CD14-positive monocyte (primary cell): ENCODE results near the gene EEF1AKMT4. TPM values are rescaled to one million over a fixed set of nuclear protein-coding genes. Genes with fewer than 3 reads are reported as not detected.
A peak's percentile ranks its signal among the peaks of the same experiment; 100 is the strongest.

ENCODE experiments used
- DNase-seq, 3 donors: peaks; one replicate each; pipeline ENCODE4 v3.0.0-alpha.2; 2011 to 2022
- H2AFZ ChIP-seq: 2 replicates; pipeline ENCODE4 v1.6.0; 2012; ENCODE audit warnings: mild to moderate bottlenecking, low read depth, low read length, inconsistent platforms; ENCODE audit not compliant: insufficient read depth, poor library complexity, severe bottlenecking
- H3K27ac ChIP-seq, 2 donors: 1 replicate in 1 of 2; 2 replicates in 1 of 2; pipeline ENCODE4 v1.5.1; 2012 to 2013; ENCODE audit warnings: low read length in 2 of 2, control low read depth in 1 of 2, inconsistent platforms in 1 of 2, low read depth in 1 of 2, mild to moderate bottlenecking in 1 of 2
- H3K27me3 ChIP-seq, 2 donors: one replicate each; pipeline versions ENCODE4 v1.6.0 to v1.6.1; 2011 to 2013; ENCODE audit warnings: low read length in 2 of 2; ENCODE audit not compliant: control insufficient read depth in 2 of 2, insufficient read depth in 2 of 2
- H3K36me3 ChIP-seq, 2 donors: replicated peaks in 1 of 2; 1 replicate in 1 of 2; 2 replicates in 1 of 2; pipeline versions ENCODE4 v1.5.1 to v1.6.1; 2012 to 2013; ENCODE audit warnings: low read length in 2 of 2, control low read depth in 1 of 2, inconsistent platforms in 1 of 2, mild to moderate bottlenecking in 1 of 2; ENCODE audit not compliant: insufficient read depth in 2 of 2, control insufficient read depth in 1 of 2
- H3K4me1 ChIP-seq, 2 donors: 1 replicate in 1 of 2; 2 replicates in 1 of 2; pipeline versions ENCODE4 v1.5.1 to v1.6.1; 2012 to 2013; ENCODE audit warnings: low read length in 2 of 2, control low read depth in 1 of 2, inconsistent platforms in 1 of 2, mild to moderate bottlenecking in 1 of 2, moderate library complexity in 1 of 2; ENCODE audit not compliant: insufficient read depth in 2 of 2, control insufficient read depth in 1 of 2
- H3K4me2 ChIP-seq: replicated peaks from 2 replicates; pipeline ENCODE3; 2012; ENCODE audit warnings: low read length, moderate library complexity, mild to moderate bottlenecking; ENCODE audit not compliant: poor library complexity, severe bottlenecking; ENCODE audit errors: extremely low read depth
- H3K4me3 ChIP-seq, 3 experiments: fragments of 200-600 bp in 1 of 3; sonication (generic) in 1 of 3; replicated peaks in 1 of 3; 1 replicate in 2 of 3; 2 replicates in 1 of 3; pipeline ENCODE4 v1.5.1; 2011 to 2013; ENCODE audit warnings: low read length in 3 of 3, mild to moderate bottlenecking in 3 of 3, control low read depth in 2 of 3, low read depth in 2 of 3, inconsistent platforms in 1 of 3, moderate library complexity in 1 of 3
- H3K79me2 ChIP-seq: 2 replicates; pipeline ENCODE4 v1.6.0; 2012; ENCODE audit warnings: mild to moderate bottlenecking, control low read depth, inconsistent platforms, low read length, moderate library complexity; ENCODE audit not compliant: insufficient read depth
- H3K9ac ChIP-seq: 2 replicates; pipeline ENCODE4 v1.6.0; 2017; ENCODE audit warnings: low read length, mild to moderate bottlenecking; ENCODE audit not compliant: insufficient read depth, poor library complexity, severe bottlenecking
- H3K9me3 ChIP-seq, 2 donors: replicated peaks in 1 of 2; 1 replicate in 1 of 2; 2 replicates in 1 of 2; pipeline versions ENCODE4 v1.5.1 to v1.6.1; 2012 to 2013; ENCODE audit warnings: low read length in 2 of 2, control low read depth in 1 of 2; ENCODE audit not compliant: control insufficient read depth in 1 of 2, insufficient read depth in 1 of 2
- H4K20me1 ChIP-seq: 2 replicates; pipeline ENCODE4 v1.6.0; 2012; ENCODE audit warnings: mild to moderate bottlenecking, low read length, control low read depth, moderate library complexity; ENCODE audit not compliant: insufficient read depth
- H3K27ac Mint-ChIP-seq, 7 donors: one replicate each; pipeline ENCODE4 v1.8.0; 2020; ENCODE audit warnings: mild to moderate bottlenecking in 7 of 7, mixed read lengths in 7 of 7, moderate library complexity in 6 of 7, inconsistent platforms in 2 of 7
- H3K27me3 Mint-ChIP-seq, 3 donors: one replicate each; pipeline ENCODE4 v1.8.0; 2021 to 2022; ENCODE audit warnings: low read depth in 3 of 3, mild to moderate bottlenecking in 3 of 3, mixed read lengths in 3 of 3, moderate library complexity in 3 of 3, inconsistent platforms in 1 of 3
- H3K36me3 Mint-ChIP-seq, 2 donors: one replicate each; pipeline ENCODE4 v1.8.0; 2020; ENCODE audit warnings: mixed read lengths in 2 of 2, inconsistent platforms in 1 of 2, mild to moderate bottlenecking in 1 of 2
- H3K4me1 Mint-ChIP-seq: one replicate; pipeline ENCODE4 v1.8.0; 2020; ENCODE audit warnings: mild to moderate bottlenecking, mixed read lengths
- H3K4me3 Mint-ChIP-seq, 2 donors: one replicate each; pipeline ENCODE4 v1.8.0; 2020; ENCODE audit warnings: mild to moderate bottlenecking in 2 of 2, mixed read lengths in 2 of 2, moderate library complexity in 1 of 2
- H3K9me3 Mint-ChIP-seq, 7 donors: one replicate each; pipeline ENCODE4 v1.8.0; 2020 to 2022; ENCODE audit warnings: mixed read lengths in 7 of 7, mild to moderate bottlenecking in 6 of 7, moderate library complexity in 6 of 7, inconsistent platforms in 2 of 7
- CTCF ChIP-seq: fragments of 200-600 bp; IDR thresholded peaks from one replicate; pipeline ENCODE4 v1.8.0; 2022; ENCODE audit warnings: antibody characterized with exemption, mild to moderate bottlenecking
- WGBS: methylation state at CpG from one replicate; pipeline ENCODE4 v1.1.5; 2013; ENCODE audit warnings: missing lambda C conversion rate; ENCODE audit not compliant: insufficient coverage; 5-methylcytosine and 5-hydroxymethylcytosine counted together
- intact Hi-C, 2 donors: fragments of 100-400 bp; cut with micrococcal nuclease; formaldehyde crosslinking; loops; one replicate each; pipeline versions ENCODE4 v1.15.0 to v1.15.1; 2023
- polyA plus RNA-seq, 3 donors: library from polyadenylated mRNA; depleted of rRNA in 1 of 3; unstranded in 2 of 3; stranded (reverse) in 1 of 3; fragments of 300-500 nt in 2 of 3; fragments of >200 nt in 1 of 3; fragmentation: Illumina TruSeq in 2 of 3; gene quantifications; 1 replicate in 2 of 3; 2 replicates in 1 of 3; pipeline ENCODE4 v1.2.3, GENCODE V29; 2012 to 2021

Gene EEF1AKMT4
- polyA plus RNA-seq, 3 donors: 4.0 to 12.0 (median 7.3) TPM

GRCh38 chr3:184275961-184276910 is 26.8 kb downstream of the EEF1AKMT4 start, which contains the start of gene ECE2:
Gene ECE2, plus strand, starts transcription at chr3:184276022. Its CDS starts 132 bp downstream, at chr3:184276154.
- Histone ChIP-seq H2AFZ (no peak within 1 kb of the TSS), H3K27ac (no peak within 1 kb of the TSS), H3K79me2 (no peaks in the 10 kb centered on the region), H3K27me3 (peaks cover 22 to 56% of the 10 kb centered on the region in 2 donors), H3K9me3 (peaks cover 0 to 10% of the 10 kb centered on the region in 2 donors), H3K9ac (no peak within 1 kb of the TSS), H3K4me1 (no peaks in the 10 kb centered on the region), H3K36me3 (no peaks in the 10 kb centered on the region), H3K4me3 (no peak within 1 kb of the TSS), H4K20me1 (no peaks in the 10 kb centered on the region), H3K4me2 (no peak within 1 kb of the TSS)
- peaks cover 44 to 81% (median 62%) of the 10 kb centered on the region in 3 donors for H3K27me3 Mint-ChIP-seq
- H3K36me3 Mint-ChIP-seq: peaks cover 0 to 5% of the 10 kb centered on the region in 2 donors
- no peak within 1 kb of the TSS for H3K27ac Mint-ChIP-seq
- peaks cover 0 to 10% (median 0%) of the 10 kb centered on the region in 7 donors for H3K9me3 Mint-ChIP-seq
- DNase-seq: no peak
- no peak for TF ChIP-seq CTCF
- peaks cover 2% of the 10 kb centered on the region for H3K4me1 Mint-ChIP-seq
- intact Hi-C loops: no loop called here
- peak within 1 kb of the TSS in 1 of 2 donors; percentile 68 for H3K4me3 Mint-ChIP-seq
- WGBS: 16% methylated on average over 57 of the region's 65 CpGs

- H3K4me3 ChIP-seq: no peak overlapping the region
- no peaks in the 10 kb centered on the region for H3K79me2 ChIP-seq
- H3K4me3 Mint-ChIP-seq: peak overlapping the region in 1 of 2 donors; percentile 39
- no peak overlapping the region for H3K27ac Mint-ChIP-seq
- peaks cover 40 to 72% (median 56%) of the 10 kb centered on the region in 3 donors for H3K27me3 Mint-ChIP-seq
- H4K20me1 ChIP-seq: no peaks in the 10 kb centered on the region
- H3K4me2 ChIP-seq: no peak overlapping the region
- no peak for DNase-seq
- no peaks in the 10 kb centered on the region for H3K36me3 ChIP-seq
- no peak overlapping the region for H2AFZ ChIP-seq
- no peak overlapping the region for H3K27ac ChIP-seq
- intact Hi-C loops: no loop called here
- H3K9me3 ChIP-seq: peaks cover 0 to 10% of the 10 kb centered on the region in 2 donors
- 96% methylated on average over 6 of the region's 6 CpGs for WGBS
- H3K4me1 Mint-ChIP-seq: peaks cover 2% of the 10 kb centered on the region
- no peak for TF ChIP-seq CTCF
- peaks cover 22 to 56% of the 10 kb centered on the region in 2 donors for H3K27me3 ChIP-seq
- peaks cover 0 to 10% (median 0%) of the 10 kb centered on the region in 7 donors for H3K9me3 Mint-ChIP-seq
- H3K4me1 ChIP-seq: no peaks in the 10 kb centered on the region
- H3K9ac ChIP-seq: no peak overlapping the region
- H3K36me3 Mint-ChIP-seq: peaks cover 0 to 5% of the 10 kb centered on the region in 2 donors
Observed at GRCh38 chr3:184277366-184277765, 27.9 kb downstream of the EEF1AKMT4 start.
